GM18511 (cell line): ENCODE data around the gene UBR4.

Source experiments
- ATAC-seq: cut with Tn5 transposase; IDR thresholded peaks from one replicate; pipeline ENCODE4 v1.9.1; 2021; ENCODE audit warnings: mild to moderate bottlenecking, moderate library complexity; ENCODE audit not compliant: unreplicated experiment

The UBR4 gene

GRCh38 chr1:19074361-19074901 lies 135.6 kb downstream of the UBR4 start:
- ATAC-seq: no peak

GRCh38 chr1:19073311-19074186 lies 136.5 kb downstream of the UBR4 start:
- no peak for ATAC-seq

DNA sequence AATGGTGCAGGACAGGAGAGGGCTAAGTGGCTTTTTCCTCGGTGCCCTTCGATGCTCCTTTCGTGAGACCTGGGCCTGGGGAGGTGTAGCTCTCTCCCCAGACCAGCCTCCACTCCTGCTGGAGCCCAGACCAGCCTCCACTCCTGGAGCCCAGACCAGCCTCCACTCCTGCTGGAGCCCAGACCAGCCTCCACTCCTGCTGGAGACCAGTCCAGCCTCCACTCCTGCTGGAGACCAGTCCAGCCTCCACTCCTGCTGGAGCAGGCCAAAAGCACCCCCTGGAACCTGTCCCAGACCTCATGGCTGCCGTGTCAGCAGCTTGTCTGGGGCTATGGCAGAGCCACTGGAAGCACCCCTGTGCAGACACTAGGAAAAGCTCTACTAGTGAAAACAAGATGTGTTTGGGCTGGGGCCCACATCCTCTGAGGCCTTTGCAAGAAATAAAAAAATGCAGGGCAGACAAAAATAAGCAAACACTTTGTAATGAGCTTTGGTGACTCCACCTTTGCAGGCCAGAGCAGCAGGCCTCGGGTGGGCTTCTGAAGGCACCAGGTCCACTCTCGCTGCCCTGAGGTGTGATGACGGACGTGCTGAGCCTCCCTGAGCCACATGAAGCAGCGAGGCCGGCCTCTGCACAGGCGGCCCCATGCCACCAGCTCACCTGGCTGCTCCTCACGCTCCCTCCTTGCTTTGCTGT lies 137.6 kb downstream of the UBR4 start:
- no peak for ATAC-seq

- no peak for ATAC-seq
These were observed 138.3 kb downstream of the UBR4 start for GRCh38 chr1:19071674-19072281.

- ATAC-seq: no peak
These were observed 139.0 kb downstream of the UBR4 start for GRCh38 chr1:19070891-19071621.

DNA sequence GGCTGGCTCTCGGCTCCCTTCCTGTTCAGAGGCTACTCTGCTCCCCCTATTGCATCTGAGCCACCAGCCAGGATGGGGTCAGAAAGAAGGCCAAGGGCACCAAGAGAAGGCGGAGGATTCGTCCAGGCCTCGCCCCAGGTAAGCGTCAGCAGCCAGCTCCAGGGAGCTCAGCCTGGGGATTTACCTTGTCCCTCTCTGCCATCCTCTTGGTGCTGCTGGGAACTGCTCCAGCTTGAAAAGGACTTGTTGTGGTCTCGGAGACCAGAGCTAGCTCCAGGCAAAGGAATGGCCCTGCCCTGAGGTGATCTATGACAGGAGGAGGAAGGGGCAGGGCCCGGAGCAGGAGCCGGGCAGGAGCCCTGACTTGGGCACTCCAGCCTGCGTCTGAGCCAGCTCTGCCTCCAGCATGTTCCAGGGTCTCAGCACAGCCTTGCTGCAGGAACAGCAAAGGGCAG lies 139.8 kb downstream of the UBR4 start:
- no peak for ATAC-seq

GRCh38 chr1:19068639-19069276 lies 141.3 kb downstream of the UBR4 start:
- no peak for ATAC-seq

- ATAC-seq: no peak
These were observed 142.0 kb downstream of the UBR4 start for GRCh38 chr1:19067912-19068638.

- no peak for ATAC-seq
These were observed 142.7 kb downstream of the UBR4 start for GRCh38 chr1:19067182-19067911.

- no peak for ATAC-seq
These were observed 143.2 kb downstream of the UBR4 start for GRCh38 chr1:19066874-19067181.

DNA sequence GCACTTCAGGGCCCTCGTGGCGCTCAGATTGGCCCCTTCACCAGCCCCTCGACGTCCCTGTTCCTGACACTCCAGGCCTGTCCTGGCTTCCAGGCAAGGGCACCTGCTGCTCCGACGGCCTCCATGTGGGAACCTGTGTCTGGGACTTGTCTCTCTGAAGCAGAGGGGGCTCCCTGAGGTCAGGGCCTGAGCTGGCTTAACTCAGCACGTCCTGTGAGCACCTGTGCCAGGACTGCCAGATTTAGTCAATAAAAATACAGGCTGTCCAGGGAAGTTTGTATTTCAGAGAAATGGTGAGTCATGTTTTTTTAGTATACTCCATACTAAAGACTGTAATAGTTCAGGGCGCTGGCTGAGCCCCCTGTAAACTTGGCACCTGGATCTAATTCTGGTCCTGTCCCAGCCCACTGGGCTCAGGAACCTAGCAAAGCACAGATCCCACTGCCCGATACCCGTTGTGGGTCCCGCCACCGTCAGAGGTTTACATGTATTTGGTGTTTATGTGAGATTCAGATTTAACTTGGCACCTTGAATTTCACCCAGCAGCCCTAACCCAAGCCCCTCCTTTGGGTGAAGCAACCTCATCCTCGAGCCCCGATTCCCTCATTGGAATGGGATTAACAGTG lies 143.7 kb downstream of the UBR4 start:
- ATAC-seq: no peak

DNA sequence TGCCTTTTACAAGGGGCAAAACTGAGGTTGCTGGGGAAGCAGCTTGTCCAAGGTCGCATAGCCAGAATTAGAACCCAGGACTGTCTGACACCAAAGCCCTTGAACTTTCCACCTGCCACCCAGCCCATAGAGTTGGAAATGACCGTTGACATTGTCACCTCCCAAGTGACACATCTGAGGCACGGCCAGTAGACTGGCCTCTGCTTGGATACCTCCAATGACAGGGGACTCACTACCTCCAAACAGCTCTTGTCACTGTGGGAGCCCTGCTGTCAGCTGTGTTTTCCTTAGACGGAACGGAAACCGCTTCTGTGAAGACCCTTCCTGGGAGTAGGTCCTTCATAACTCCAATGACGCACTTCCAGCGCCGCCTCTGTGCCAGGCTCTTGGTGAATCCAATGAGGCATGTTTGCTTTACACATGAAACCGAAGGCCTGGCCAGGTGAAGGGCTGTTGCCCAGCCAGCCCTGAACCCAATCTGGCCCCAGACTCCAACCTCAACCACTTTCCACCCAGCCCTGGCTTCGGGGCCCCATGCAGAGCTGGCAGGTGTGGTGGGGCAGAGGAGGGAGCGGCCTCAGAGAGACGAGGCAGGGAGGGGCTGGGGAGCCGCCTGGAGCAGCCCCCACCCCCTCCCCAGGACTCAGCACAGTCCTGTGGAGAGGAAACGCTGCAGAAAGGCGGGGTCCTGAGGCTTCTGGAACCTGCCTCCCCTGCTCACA lies 144.4 kb downstream of the UBR4 start:
- ATAC-seq: no peak

- ATAC-seq: no peak
These were observed 145.1 kb downstream of the UBR4 start for GRCh38 chr1:19064906-19065450.

GRCh38 chr1:19063122-19063521 lies 146.9 kb downstream of the UBR4 start:
- no peak for ATAC-seq

- no peak for ATAC-seq
These were observed 147.6 kb downstream of the UBR4 start for GRCh38 chr1:19062258-19063029.

DNA sequence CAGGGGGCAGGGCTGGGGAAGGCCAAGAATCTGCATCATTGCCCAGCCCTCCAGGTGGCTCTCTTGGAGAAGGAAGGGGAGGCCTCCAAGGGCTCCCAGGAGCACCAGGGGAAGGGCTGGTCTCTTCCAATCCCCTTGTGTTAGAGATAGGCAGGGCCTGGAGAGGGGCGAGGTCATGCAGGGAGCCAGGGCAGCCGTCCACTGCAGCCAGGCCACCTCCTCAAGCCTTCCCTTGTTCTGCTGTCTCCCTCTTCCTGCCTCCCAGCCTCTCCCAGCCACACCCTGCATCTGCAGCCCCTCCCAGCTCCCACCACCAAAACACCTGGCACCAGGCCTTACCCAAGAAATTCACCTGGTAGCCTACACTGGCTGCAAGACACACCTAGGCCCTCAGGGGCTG lies 148.3 kb downstream of the UBR4 start:
- no peak for ATAC-seq

GRCh38 chr1:19061343-19061742 lies 148.7 kb downstream of the UBR4 start:
- no peak for ATAC-seq
